Ovary (tissue), 3 donors: ENCODE data around the gene HSPA1L.

Source experiments
- CTCF ChIP-seq, 3 donors: fragments of 450-650 bp in 2 of 3; fragments of 200-600 bp in 1 of 3; IDR thresholded peaks; one replicate each; pipeline versions ENCODE4 v1.5.1 to v1.8.0; 2016 to 2022; ENCODE audit warnings: antibody characterized with exemption in 3 of 3, mild to moderate bottlenecking in 1 of 3
- EP300 ChIP-seq: sonication (generic); formaldehyde crosslinking; IDR thresholded peaks from one replicate; pipeline ENCODE4 v1.6.1; 2017; ENCODE audit warnings: antibody characterized with exemption
- donor health status: DM: no; HTN: no; CAD: no.

GRCh38 chr6:31858707-31859106, 43.6 kb upstream of the HSPA1L start:
- no peak for TF ChIP-seq EP300
- no peak for TF ChIP-seq CTCF (IDR thresholded peaks at IDR 0.05)
